GM12874 (cell line): ENCODE data around the gene GLIS1.

ENCODE experiments used
- CTCF ChIP-seq: IDR thresholded peaks from 2 replicates; pipeline ENCODE4 v1.5.1; 2011; ENCODE audit warnings: low read depth, mild to moderate bottlenecking, control low read depth, low read length, moderate library complexity; ENCODE audit not compliant: insufficient read depth

GLIS1 gene

GRCh38 chr1:53638360-53639035, 100.5 kb downstream of the GLIS1 start:
- TF ChIP-seq CTCF = no peak

DNA sequence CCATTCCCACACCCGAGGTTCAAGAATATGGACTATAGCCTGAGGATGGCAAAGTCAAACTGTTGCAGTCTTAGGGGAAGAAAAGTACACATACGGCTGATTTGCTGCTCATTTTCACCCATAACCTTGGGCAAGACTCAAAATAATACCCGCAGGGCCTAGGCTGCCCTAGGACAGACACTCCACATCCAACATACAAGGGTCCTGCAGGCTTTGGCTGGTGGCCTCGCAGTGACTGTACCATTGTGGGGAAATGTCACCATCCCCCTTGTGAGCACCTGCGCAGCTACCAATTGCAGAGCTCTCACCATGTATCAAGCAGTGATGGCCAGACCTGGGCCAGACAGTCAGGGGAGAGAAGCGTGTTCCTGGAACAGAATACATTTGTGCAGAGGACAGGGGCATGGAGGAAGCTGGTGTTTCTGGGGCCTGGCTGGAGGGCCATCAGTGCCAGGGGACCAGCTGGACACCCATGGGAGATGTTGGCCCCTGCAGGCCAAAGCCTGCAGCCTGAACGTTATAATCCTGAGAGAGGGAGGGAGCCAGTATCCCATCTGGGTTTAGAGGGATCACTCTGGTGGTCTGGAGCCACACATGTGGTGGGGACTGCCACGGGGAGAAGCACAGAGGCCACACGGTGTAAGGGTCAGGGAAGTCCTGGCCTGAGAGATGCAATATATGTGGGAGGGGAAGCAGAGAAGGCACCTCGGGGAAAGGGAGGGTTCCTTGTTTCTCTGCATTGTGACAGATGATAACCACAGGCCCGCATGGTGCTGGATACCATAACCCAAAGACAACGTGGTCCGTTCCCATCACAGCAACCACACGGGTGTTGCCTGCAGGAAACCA, 101.2 kb downstream of the GLIS1 start:
- TF ChIP-seq CTCF = no peak

DNA sequence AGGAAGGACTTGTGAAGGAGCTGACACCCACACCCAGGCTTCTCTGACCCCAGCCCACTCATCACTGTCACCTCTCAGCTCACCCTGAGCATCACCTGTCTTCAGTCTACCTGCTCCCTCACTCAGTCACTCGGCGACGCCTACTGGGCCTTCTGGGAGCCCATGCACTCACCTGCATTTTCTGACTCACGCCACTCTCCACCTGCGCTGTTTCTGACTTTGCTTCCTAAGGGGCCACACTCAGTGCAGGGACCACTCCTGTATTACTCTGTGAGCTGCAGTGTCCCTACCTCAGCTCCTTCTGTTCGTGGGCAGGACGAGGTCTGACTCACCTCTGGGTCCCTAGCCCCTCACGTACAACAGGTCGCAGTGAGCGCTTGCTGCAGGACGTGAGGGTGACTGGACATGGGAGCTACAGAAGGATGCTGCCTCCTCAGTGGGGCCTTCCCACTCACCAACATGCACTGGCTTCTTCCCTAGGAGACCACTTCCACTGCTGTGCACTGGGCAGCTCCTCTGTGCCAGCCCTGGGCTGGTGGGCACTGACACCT, 102.3 kb downstream of the GLIS1 start:
- TF ChIP-seq CTCF = no peak

DNA sequence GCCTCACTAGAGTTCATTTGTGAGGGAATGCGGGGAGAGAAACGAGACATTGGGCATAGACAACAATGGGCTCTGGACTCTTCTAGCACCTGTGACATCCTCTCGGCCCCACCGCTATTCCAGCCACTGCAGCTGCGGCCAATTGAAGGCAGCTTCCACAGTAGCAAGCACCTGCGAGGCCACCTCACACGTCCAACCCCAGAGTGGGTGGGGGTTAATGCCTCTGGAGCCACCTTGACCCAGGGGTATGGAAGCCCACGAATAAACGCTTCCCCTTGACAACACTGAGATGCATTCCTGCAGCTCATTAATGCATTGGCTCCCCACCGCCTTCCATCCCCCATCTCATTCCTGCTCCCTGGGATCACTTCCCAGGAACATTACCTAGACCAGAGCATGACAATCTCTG, 104.4 kb downstream of the GLIS1 start:
- no peak for TF ChIP-seq CTCF

DNA sequence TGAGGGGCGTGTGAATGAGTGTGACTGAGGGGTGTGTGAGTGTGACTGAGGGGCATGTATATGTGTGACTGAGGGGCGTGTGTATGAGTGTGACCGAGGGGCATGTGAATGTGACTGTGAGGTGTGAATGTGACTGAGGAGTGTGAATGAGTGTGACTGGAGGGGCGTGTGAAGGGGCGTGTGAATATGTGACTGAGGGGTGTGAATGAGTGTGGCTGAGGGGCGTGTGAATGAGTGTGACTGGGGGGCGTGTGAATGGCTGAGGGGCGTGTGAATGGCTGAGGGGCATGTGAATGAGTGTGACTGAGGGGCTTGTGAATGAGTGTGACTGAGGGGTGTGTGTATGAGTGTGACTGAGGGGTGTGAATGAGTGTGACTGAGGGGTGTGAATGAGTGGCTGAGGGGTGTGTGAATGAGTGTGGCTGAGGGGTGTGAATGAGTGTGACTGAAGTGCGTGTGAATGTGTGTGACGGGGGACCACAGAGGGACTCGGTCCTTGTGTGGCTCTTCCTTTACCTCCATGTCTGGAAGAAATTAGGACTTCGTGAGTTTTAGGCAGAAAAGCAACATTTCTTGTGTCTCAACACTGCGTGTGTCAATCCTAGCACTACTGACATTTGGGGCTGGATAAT, 105.8 kb downstream of the GLIS1 start:
- TF ChIP-seq CTCF = no peak

- no peak for TF ChIP-seq CTCF
Measured at GRCh38 chr1:53631622-53632310, 107.2 kb downstream of the GLIS1 start.
